Measurements from ENCODE around the gene PPP1R7. TPM values are rescaled to one million over a fixed set of nuclear protein-coding genes. Genes with fewer than 3 reads are reported as not detected.

Gene PPP1R7
- total RNA-seq, 1 donor from 2014 or later = 55.5 TPM

DNA sequence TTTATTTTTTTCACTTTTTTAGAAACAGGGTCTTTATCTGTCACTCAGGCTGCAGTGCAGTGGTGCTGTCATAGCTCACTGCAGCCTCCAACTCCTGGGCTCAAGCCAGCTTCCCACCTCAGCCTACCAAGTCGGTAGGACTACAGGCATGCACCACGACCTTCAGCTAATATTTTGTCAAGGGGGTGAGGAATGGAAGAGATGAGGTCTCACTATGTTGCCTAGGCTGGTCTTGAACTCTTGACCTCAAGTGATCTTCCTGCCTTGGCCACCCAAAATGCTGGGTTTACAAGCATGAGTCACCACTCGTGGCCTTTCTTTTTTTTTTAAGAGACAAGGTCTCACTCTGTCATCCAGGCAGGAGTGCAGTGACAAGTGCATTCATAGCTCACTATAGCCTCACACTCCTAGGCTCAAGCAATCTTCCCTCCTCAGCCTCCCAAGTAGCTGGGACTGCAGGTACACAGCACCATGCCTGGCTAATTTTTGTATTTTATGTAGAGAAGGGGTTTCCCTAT lies 13.4 kb downstream of the PPP1R7 start:
- Mint-ChIP-seq H3K36me3 (ENCODE audit: unreplicated experiment) (peaks cover 25% of the 10 kb centered on the region), H3K4me1 (ENCODE audit: unreplicated experiment) (peaks cover 9% of the 10 kb centered on the region), H3K4me3 (ENCODE audit: unreplicated experiment) (no peak overlapping the region), H3K27ac (ENCODE audit: unreplicated experiment) (no peak overlapping the region), H3K27me3 (ENCODE audit: unreplicated experiment) (no peaks in the 10 kb centered on the region), H3K9me3 (ENCODE audit: unreplicated experiment) (no peaks in the 10 kb centered on the region)
- DNase-seq (ENCODE audit: extremely low spot score, unreplicated experiment) = no peak
- TF ChIP-seq, protein P1, sequence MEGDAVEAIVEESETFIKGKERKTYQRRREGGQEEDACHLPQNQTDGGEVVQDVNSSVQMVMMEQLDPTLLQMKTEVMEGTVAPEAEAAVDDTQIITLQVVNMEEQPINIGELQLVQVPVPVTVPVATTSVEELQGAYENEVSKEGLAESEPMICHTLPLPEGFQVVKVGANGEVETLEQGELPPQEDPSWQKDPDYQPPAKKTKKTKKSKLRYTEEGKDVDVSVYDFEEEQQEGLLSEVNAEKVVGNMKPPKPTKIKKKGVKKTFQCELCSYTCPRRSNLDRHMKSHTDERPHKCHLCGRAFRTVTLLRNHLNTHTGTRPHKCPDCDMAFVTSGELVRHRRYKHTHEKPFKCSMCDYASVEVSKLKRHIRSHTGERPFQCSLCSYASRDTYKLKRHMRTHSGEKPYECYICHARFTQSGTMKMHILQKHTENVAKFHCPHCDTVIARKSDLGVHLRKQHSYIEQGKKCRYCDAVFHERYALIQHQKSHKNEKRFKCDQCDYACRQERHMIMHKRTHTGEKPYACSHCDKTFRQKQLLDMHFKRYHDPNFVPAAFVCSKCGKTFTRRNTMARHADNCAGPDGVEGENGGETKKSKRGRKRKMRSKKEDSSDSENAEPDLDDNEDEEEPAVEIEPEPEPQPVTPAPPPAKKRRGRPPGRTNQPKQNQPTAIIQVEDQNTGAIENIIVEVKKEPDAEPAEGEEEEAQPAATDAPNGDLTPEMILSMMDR (IDR thresholded peaks at IDR 0.05) = no peak

DNA sequence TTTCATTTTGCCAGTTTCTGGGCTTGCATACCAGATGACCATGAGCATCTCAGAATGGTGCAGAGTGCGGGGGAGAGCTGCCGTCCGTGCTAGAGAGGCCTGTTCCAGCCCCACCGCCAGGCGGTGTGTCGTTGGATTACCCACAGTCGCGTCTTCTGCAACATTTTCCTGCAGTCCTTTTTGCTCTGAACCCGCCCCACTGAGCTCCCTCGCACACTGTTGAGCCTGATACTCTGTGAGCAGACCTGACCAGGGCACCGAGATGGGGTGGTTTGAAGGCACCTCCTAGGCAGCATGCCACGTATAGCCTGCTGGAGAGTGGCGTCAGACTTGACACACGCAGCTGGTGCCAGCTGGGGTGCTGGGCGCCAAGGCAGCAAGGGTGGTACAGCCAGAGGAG lies 18.1 kb downstream of the PPP1R7 start:
- peaks cover 42% of the 10 kb centered on the region for H3K36me3 Mint-ChIP-seq (ENCODE audit: unreplicated experiment)
- no peak overlapping the region for H3K27ac Mint-ChIP-seq (ENCODE audit: unreplicated experiment)
- H3K4me1 Mint-ChIP-seq (ENCODE audit: unreplicated experiment) = peaks cover under 1% of the 10 kb centered on the region
- TF ChIP-seq, protein P1 (IDR thresholded peaks at IDR 0.05) = no peak
- DNase-seq (ENCODE audit: extremely low spot score, unreplicated experiment) = no peak
- no peak overlapping the region for H3K4me3 Mint-ChIP-seq (ENCODE audit: unreplicated experiment)
- peaks cover 15% of the 10 kb centered on the region for H3K9me3 Mint-ChIP-seq (ENCODE audit: unreplicated experiment)
- H3K27me3 Mint-ChIP-seq (ENCODE audit: unreplicated experiment) = no peaks in the 10 kb centered on the region

DNA sequence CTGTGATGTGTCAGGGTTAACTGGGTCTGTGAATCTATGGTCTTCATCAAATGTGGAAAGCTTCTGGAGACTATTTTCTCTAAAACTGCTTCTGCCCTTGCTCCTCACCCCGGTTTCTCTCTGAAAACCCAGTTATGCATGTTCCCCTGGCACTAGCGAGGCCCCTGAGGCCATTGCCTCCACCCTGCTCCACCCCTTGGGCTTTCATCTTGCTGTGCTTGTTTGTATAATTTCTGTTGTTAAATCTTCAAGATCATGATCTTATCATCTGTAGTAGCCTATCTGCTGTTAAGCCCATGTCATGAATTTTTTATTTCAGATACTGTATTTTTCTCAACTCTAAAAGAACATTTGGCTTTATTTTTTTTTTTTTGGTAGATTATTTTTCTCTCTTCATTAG lies 23.3 kb downstream of the PPP1R7 start:
- Mint-ChIP-seq H3K36me3 (ENCODE audit: unreplicated experiment) (peaks cover 43% of the 10 kb centered on the region), H3K4me3 (ENCODE audit: unreplicated experiment) (no peak overlapping the region), H3K9me3 (ENCODE audit: unreplicated experiment) (peaks cover 15% of the 10 kb centered on the region), H3K27me3 (ENCODE audit: unreplicated experiment) (no peaks in the 10 kb centered on the region), H3K4me1 (ENCODE audit: unreplicated experiment) (peaks cover 4% of the 10 kb centered on the region), H3K27ac (ENCODE audit: unreplicated experiment) (no peak overlapping the region)
- DNase-seq (ENCODE audit: extremely low spot score, unreplicated experiment) = no peak
- TF ChIP-seq, protein P1 (IDR thresholded peaks at IDR 0.05) = no peak

DNA sequence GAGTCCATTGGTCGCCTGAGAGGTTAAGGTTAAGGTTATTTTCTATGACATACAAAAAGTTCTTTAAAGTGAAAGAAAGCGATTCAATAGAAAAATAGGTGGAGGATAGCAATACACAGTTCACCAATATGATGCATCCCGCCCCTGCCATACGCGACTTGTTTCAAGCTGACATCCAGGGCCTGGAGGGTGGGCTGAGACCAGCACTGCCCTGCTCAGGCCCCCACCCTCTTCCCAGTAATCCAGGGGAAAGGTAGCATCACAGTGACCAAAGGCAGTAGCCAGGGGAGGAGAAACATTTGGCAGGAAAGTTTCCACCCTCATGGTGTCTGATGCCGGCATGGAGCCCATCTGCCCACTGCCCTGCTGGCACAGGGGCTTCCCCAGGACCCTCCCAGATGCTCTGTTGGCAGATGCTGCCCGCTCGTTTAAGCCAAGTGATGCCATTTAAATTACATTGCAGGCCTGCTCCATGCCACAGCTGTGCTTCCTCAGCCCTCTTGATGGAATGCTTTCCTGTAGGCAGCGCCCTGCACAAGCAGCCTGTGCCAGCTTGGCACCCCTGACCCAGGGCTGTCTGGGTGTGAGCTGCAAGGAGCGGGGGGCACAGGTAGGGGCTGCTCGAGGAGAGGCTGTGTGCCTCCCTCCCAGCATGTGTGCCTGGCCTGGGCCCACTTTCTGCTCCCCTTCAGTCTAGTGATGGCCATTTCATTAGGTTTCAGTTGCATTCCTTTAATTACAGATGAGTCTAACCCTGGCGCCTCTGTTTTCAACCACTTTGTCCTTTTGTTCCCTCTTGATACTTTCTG lies 27.5 kb downstream of the PPP1R7 start:
- no peak overlapping the region for H3K27ac Mint-ChIP-seq (ENCODE audit: unreplicated experiment)
- H3K4me3 Mint-ChIP-seq (ENCODE audit: unreplicated experiment) = no peak overlapping the region
- H3K4me1 Mint-ChIP-seq (ENCODE audit: unreplicated experiment) = peaks cover 4% of the 10 kb centered on the region
- no peak for DNase-seq (ENCODE audit: extremely low spot score, unreplicated experiment)
- peaks cover 26% of the 10 kb centered on the region for H3K36me3 Mint-ChIP-seq (ENCODE audit: unreplicated experiment)
- H3K27me3 Mint-ChIP-seq (ENCODE audit: unreplicated experiment) = no peaks in the 10 kb centered on the region
- H3K9me3 Mint-ChIP-seq (ENCODE audit: unreplicated experiment) = no peaks in the 10 kb centered on the region
- TF ChIP-seq, protein P1 (IDR thresholded peaks at IDR 0.05) = no peak

DNA sequence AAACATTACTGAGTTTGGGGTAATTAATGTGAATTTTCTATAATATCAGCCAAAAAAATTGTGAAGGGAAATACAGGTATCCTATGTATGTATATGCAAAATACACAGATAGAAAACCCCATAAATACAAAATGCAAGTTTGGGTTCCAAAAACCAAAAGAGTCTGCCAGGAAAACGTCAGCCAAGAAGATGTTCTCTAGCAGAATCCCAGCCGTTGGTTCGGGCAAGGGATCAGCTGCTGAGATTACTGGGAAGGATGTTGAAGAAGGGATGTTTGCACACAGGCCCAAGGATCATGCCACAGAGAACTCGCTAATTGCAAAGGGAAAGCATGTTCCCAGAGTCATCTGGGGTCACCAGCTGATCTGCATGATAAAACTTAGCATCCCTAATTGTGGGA lies 28.7 kb downstream of the PPP1R7 start:
- Mint-ChIP-seq H3K27me3 (ENCODE audit: unreplicated experiment) (no peaks in the 10 kb centered on the region), H3K36me3 (ENCODE audit: unreplicated experiment) (peaks cover 25% of the 10 kb centered on the region)

More for the DNA sequence above, 28.7 kb downstream of the PPP1R7 start:
- Mint-ChIP-seq H3K9me3 (ENCODE audit: unreplicated experiment) (no peaks in the 10 kb centered on the region), H3K27ac (ENCODE audit: unreplicated experiment) (no peak overlapping the region), H3K4me3 (ENCODE audit: unreplicated experiment) (no peak overlapping the region), H3K4me1 (ENCODE audit: unreplicated experiment) (no peaks in the 10 kb centered on the region)
- TF ChIP-seq, protein P1 (IDR thresholded peaks at IDR 0.05) = no peak
- no peak for DNase-seq (ENCODE audit: extremely low spot score, unreplicated experiment)

Data from osteocyte (in vitro differentiated cells).